ENCODE data around the gene ABCC3.

- TF ChIP-seq ZNF184 (CRISPR knock-in tag; IDR thresholded peaks at IDR 0.05), result no peak
- TF ChIP-seq, protein P1, sequence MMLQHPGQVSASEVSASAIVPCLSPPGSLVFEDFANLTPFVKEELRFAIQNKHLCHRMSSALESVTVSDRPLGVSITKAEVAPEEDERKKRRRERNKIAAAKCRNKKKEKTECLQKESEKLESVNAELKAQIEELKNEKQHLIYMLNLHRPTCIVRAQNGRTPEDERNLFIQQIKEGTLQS (IDR thresholded peaks at IDR 0.05), result no peak
- TF ChIP-seq, protein P1 (CRISPR knock-in tag; conservative IDR thresholded peaks at IDR 0.05), result no peak
Measured at GRCh38 chr17:50613007-50613992, 21.4 kb upstream of the ABCC3 start.
